Measurements from ENCODE around the gene RPTOR. TPM values are rescaled to one million over a fixed set of nuclear protein-coding genes. Genes with fewer than 3 reads are reported as not detected.
"Not testable (repeated sequence)": the region's sequence is repeated elsewhere in the genome, so short reads cannot be mapped to it uniquely, and the experiment has no call there.

RPTOR gene
- total RNA-seq, 2 donors from 2014 or later, result 62.0 to 228 TPM

DNA sequence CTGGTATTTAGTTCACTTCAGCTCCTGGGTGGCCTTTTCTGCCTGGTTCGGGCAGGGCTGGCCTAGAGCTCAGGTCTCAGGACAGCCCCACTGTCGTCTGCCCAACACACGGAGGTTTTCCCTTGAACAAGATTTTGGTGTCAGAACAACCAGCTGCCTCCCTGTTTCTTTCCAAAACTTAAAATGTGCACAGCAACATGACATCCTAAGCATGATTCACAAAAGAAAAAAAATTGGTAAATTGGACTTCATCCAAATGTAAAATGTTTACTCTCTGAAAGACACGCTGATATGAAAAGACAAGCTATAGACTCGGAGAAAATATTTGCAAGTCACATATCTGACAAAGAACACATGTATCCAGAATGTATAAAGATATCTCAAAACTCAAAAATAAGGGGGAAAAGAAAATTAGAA is 249.2 kb downstream of the RPTOR start:
- Mint-ChIP-seq H3K4me1 (peaks cover 53% of the 10 kb centered on the region), H3K27me3 (no peaks in the 10 kb centered on the region), H3K27ac (peak overlapping the region; percentile 95), H3K9me3 (no peaks in the 10 kb centered on the region), H3K36me3 (ENCODE audit: low read depth) (peaks cover 64% of the 10 kb centered on the region), H3K4me3 (peak overlapping the region; percentile 82)
- ATAC-seq (replicated peaks), result no peak

DNA sequence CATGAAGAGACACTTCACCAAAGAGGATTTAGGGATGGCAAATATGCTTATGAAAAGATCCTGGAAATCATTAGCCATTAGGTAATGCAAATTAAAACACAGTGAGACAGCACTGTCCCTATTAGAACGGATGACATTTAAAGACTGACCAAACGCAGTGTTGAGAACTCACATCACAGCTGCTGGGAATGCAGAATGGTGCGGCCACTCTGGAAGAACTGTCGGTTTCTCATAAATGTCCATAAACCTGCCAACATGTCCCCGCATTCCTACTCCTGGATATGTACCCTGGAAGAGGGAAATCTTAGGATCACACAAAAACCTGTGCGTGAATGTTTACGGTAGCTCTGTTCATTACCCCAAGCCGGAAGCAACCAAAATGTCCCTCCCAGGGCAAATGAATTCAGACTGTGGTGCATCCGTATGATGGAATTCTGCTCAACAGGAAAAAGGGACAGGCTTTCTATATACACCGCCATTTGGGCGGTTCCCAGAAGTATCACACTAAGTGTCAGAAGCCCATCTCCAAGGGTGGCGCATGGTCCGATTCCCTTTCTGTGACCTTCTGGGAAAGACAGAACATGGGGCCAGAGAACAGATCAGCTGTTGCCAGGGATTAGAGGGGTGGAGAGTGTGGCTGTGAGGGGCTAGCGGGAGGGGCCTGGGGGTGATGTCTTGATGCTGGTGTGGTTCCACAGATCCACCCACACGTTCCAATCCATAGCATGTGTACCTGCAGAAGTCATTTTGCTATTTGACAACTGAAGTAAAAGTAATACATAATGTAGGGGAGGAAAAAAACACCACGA is 249.8 kb downstream of the RPTOR start:
- Mint-ChIP-seq H3K27me3 (no peaks in the 10 kb centered on the region), H3K4me1 (peaks cover 47% of the 10 kb centered on the region), H3K9me3 (no peaks in the 10 kb centered on the region), H3K4me3 (peak overlapping the region; percentile 82), H3K27ac (peak overlapping the region; percentile 95), H3K36me3 (ENCODE audit: low read depth) (peaks cover 64% of the 10 kb centered on the region)
- no peak for ATAC-seq (replicated peaks)

DNA sequence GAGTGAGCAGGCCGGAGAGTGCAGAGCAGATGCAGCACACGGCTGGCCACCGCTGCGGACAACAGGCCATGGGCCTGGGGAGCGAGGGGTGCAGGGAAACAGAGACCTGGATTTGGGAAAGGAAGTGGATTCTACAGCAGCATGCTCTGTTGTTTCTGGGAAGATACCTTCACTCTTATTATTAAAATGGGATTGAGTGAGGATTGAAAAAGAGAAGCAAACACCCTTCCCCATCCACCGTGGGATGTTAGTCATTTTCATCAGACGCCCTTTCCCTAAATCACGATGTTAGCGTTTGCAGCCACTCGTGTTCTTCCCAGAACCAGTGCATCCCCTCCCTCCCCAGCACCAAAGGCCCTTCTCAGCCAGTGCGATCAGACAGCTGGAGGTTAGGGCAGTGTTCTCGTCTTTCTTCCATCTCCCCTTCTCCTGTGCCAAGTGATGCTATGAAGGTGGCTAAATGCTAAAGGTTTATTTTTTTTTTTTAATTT is 250.5 kb downstream of the RPTOR start:
- Mint-ChIP-seq H3K27me3 (no peaks in the 10 kb centered on the region), H3K27ac (peak overlapping the region; percentile 95), H3K4me1 (peaks cover 40% of the 10 kb centered on the region), H3K9me3 (no peaks in the 10 kb centered on the region), H3K36me3 (ENCODE audit: low read depth) (peaks cover 64% of the 10 kb centered on the region), H3K4me3 (peak overlapping the region; percentile 26)
- no peak for ATAC-seq (replicated peaks)

DNA sequence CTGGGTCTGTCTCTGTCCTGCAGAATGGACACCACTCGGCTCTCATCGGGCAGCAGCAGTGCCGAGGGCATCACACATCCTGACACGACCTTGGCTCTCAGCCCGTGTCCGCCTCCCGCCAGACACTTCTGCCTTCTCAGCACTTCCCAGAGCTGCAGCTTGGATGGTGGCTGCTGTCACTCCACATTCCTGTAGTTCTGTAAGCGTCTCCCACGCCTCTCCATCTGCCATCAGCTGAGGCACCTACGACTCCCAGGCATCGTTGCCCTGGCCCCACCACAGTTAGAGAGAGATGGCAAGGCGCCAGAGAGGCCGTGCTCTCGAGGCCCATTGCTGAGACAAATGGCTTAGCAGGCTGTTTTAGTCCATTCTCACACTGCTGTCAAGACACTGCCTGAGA is 251.1 kb downstream of the RPTOR start:
- Mint-ChIP-seq H3K4me1 (peaks cover 34% of the 10 kb centered on the region), H3K27ac (peak overlapping the region; percentile 87), H3K27me3 (no peaks in the 10 kb centered on the region), H3K4me3 (peak overlapping the region; percentile 71), H3K9me3 (no peaks in the 10 kb centered on the region), H3K36me3 (ENCODE audit: low read depth) (peaks cover 62% of the 10 kb centered on the region)
- ATAC-seq (replicated peaks), result no peak

DNA sequence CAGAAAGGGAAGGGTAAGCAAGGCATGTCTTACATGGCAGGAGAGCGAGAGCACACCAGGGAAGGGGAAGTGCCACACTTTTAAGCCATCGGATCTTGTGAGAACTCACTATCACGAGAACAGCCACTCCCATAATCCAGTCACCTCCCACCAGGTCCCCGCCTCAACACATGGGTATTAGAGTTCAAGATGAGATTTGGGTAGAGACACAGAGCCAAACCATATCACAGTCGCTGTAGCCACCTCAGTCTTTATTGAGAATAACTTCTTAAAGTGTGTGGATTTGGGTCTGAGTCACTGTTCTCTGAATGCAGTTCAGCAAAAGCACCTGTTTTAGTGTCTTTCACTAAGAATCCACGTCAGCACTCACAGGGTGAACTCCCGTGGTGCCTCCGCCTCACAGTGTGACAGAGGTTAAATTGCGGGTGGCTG is 251.8 kb downstream of the RPTOR start:
- H3K4me1 Mint-ChIP-seq, result peaks cover 27% of the 10 kb centered on the region
- peak overlapping the region; percentile 71 for H3K4me3 Mint-ChIP-seq
- H3K27me3 Mint-ChIP-seq, result no peaks in the 10 kb centered on the region
- H3K36me3 Mint-ChIP-seq (ENCODE audit: low read depth), result peaks cover 55% of the 10 kb centered on the region
- peak overlapping the region; percentile 87 for H3K27ac Mint-ChIP-seq
- peak; percentile 83 for ATAC-seq (replicated peaks)
- H3K9me3 Mint-ChIP-seq, result no peaks in the 10 kb centered on the region

DNA sequence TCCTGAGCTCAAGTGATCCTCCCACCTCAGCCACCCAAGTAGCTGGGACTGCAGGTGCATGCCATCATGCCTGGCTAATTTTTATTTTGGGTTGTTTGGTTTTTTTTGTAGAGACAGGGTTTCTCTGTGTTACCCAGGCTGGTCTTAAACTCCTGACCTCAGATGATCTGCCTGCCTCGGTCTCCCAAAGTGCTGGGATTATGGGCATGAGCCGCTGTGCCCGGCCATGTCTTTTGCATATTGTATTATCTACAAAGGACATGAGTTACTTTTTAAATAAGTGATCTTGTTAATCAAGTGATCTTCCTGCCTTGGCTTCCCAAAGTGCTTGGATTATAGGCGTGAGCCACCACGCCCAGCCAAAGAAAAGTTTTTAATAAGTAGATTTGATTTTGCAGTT is 252.6 kb downstream of the RPTOR start:
- not testable (repeated sequence) for H3K27me3 Mint-ChIP-seq; H3K9me3 Mint-ChIP-seq; ATAC-seq (replicated peaks); H3K4me3 Mint-ChIP-seq
- H3K4me1 Mint-ChIP-seq, result peaks cover 20% of the 10 kb centered on the region
- peak overlapping the region; percentile 22 for H3K27ac Mint-ChIP-seq
- H3K36me3 Mint-ChIP-seq (ENCODE audit: low read depth), result peaks cover 47% of the 10 kb centered on the region

DNA sequence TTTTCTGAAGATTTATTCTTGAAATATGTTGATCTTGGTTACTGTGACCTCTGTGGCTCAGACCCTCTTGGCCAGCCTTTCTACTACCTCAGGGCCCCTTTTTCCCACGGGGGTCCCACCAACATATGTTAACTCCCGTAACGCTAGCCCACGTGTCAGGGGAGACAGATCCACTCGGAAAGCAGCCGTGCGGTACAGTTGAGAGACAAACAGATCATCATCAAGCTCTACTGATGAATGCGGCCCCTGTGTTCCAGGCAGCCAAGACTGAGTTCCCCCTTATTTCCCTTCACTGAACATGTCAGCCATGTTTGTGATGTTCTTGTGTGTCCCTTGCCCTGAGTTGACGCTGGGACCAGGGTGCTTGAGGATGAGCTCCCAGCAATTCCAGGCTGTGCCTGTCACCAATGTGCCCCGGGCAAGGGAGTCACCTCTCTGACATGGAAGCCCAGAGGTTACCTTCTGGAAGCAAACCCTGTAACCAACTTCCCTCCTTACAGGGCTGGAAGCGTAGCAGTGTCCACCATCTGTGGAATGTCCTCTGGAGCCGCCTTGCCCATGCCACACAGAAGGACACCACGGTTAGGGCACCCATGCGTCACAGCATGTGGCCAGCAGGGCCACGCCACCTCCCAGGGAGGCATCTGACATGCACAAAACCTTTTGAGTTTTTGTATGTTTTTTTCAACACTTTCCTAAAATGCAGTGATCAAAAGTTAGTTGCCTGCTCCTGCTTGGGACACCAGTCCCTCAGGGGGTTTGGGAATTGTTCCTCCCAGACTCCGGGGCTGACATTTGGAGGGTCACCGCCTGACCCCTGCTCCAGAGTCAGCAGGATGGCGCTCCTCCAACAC is 253.3 kb downstream of the RPTOR start:
- H3K27ac Mint-ChIP-seq, result no peak overlapping the region
- no peak overlapping the region for H3K4me3 Mint-ChIP-seq
- ATAC-seq (replicated peaks), result no peak
- peaks cover 40% of the 10 kb centered on the region for H3K36me3 Mint-ChIP-seq (ENCODE audit: low read depth)
- H3K4me1 Mint-ChIP-seq, result peaks cover 16% of the 10 kb centered on the region
- no peaks in the 10 kb centered on the region for H3K9me3 Mint-ChIP-seq
- H3K27me3 Mint-ChIP-seq, result no peaks in the 10 kb centered on the region

DNA sequence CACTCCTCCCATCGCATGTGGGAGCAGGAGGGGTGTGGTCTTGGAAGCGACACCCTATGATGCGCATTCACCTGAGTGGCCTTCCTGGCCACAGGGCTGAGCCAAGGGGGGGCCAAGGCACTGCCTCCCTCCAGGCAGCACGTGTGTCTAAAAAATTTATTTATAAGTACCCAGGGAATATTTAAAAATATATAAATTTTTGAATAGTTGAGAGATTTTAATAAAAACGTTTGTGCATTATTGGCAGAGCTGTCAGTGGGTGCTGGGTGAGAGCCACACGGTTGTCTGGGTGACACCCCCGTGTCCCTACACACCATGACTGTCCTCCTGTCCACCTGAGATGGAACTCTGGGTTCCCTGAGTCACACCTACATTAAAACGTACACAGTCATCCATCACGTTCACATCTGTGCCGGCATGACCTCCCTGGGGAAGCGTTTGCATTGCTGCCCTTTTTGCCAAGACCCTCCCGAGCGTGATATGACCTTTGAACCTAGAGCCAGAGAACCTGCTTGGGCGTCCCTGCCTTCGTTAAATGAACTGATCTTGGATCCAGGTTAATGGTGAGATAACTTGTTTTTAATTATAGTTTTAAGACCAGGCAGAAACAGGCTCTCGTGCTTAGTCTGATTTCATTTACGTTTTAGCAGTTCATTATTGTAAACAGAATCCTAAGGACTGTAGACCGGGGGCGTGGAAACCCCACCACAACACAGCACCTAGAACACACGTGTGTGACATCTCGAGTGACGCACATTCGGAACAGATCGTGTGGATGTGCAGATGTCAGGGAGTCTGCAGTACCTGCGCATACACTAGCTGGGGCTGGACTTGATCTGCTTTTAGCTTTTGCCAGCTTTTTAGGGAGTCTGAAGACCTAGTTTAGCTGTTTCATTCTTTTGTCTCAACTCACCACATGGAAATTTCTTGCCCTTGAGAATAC is 254.2 kb downstream of the RPTOR start:
- no peak overlapping the region for H3K4me3 Mint-ChIP-seq
- peaks cover 16% of the 10 kb centered on the region for H3K4me1 Mint-ChIP-seq
- ATAC-seq (replicated peaks), result no peak
- no peak overlapping the region for H3K27ac Mint-ChIP-seq
- H3K9me3 Mint-ChIP-seq, result no peaks in the 10 kb centered on the region
- no peaks in the 10 kb centered on the region for H3K27me3 Mint-ChIP-seq
- peaks cover 32% of the 10 kb centered on the region for H3K36me3 Mint-ChIP-seq (ENCODE audit: low read depth)

DNA sequence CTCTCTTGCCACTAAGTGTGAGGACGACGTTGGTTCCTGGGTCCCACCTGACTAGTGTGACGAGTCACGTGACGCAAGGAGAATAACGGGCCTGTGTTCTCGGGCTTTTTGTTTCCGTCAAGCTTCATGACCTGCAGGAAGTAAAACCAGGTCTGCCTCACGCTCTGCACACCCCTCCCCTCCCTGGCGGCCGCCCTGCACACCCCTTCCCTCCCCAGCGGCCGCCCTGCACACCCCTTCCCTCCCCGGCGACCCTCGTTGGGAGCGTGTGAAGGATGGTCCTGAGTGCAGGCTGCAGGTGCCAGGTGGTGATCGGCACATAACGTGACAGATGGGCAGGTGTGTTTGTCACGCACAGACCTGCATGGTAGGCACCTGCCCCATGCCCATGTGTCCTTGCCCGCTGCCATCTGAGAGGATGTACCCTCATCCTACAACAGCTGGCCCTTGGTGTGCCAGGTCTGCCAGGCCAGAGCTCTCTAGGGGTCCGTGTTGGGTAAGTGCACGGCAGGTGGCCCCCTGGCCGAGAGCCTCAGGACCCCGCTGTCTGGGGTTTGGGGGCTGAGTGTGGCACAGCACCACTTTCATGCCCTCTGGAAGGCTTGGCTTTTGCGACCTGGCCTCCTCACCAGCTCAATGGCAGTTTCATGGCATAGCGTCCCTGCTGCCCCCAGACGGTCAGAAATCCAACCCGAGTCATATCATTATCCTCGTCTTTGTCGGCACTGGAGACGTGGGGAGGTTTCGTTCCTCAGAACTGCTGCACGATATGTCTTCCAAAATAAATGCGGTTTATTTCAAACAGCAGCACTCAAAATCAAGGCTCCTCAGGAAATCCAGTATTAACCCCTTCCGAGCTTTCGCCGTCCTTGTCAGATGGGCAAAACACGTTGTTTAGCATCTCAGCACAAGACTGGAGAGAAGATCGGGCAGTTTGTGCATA is 255.2 kb downstream of the RPTOR start:
- Mint-ChIP-seq H3K36me3 (ENCODE audit: low read depth) (peaks cover 24% of the 10 kb centered on the region), H3K27ac (no peak overlapping the region), H3K9me3 (no peaks in the 10 kb centered on the region), H3K27me3 (no peaks in the 10 kb centered on the region), H3K4me3 (no peak overlapping the region), H3K4me1 (peaks cover 10% of the 10 kb centered on the region)
- peak; percentile 10 for ATAC-seq (replicated peaks)

DNA sequence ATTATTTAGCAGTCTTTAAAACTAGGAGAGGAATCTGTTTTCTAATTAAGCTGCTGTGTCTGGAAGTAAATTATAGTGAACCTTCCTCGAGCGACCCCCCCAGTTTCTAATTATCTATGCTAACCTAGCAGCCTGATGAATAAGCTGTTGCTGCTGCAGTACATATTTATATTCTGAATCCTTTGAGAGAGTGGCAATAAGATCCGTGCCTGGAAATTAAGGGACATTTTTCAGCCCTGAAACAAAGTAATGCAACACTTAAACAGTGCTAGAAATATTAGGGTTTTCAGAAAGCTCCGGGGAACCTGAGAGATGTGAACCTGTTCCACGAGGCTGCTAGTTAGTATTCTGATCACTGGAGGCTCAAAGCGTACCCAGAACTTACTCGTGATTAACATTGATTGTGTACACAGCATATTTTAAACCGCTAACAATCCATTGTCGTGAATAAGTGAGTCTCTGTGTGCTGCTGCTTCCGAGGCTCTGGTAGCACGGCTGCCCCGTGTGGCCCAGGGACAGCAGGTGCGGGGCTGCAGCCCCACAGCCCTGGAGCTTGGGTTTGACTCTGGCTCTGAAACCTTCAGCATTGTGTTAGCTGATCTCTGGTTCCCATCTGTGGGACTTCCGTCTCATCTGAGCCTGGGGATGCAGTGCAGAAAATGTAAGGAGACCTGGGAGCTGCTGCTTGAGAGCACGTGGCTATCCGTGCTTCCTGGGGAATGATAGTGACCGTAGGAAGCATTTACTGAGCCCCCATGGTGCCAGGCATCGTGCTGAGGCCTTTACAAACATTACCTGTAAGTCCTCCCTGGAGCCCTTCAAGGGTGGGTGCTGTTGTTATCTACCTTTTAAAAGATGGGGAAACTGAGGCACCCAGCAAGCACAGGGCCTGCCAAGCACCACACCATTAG is 256.1 kb downstream of the RPTOR start:
- H3K27ac Mint-ChIP-seq, result no peak overlapping the region
- H3K36me3 Mint-ChIP-seq (ENCODE audit: low read depth), result peaks cover 19% of the 10 kb centered on the region
- ATAC-seq (replicated peaks), result no peak
- no peaks in the 10 kb centered on the region for H3K27me3 Mint-ChIP-seq
- peaks cover 10% of the 10 kb centered on the region for H3K4me1 Mint-ChIP-seq
- no peak overlapping the region for H3K4me3 Mint-ChIP-seq
- no peaks in the 10 kb centered on the region for H3K9me3 Mint-ChIP-seq

DNA sequence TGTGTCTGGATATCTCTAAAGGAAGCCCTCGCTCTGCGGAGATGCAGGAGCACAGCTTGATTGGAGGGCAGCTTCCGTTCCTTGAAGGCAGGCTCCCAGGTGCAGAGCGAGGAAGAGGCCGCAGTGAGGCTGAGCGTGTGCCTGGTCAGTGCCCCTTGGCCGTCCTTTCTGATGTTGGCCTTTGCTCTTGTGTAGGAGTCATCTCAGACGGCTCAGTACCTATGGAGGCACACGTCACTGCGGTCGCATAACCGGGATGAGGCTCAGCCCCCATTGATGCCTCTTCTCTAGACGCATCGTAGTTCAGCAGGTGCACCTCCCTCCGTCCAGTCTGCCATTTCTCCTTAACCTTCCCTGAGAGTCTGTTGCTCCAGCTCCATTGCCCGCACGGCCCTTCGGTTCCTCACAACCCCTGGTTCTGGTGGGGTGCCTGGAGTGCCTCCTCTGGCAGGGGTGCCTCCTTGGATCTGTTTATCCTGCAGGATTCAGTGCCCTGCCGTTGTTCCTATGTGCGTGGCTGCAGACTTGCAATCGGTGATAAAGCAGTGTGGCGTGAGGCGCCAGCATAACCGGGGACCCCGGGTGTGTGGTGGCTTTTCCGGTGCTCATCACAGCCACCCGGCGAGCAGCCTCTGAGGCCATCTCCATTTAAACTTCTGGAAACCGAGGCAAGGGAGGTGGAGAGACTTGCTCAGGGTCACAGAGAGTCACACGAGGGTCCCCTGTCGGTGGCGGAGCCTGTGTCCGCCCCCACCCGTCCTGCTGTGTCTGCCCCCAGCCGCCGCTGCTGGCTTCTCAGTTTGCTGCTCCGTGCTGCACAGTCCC is 258.2 kb downstream of the RPTOR start:
- Mint-ChIP-seq H3K4me1 (no peaks in the 10 kb centered on the region), H3K4me3 (no peak overlapping the region), H3K9me3 (peaks cover 11% of the 10 kb centered on the region), H3K27me3 (no peaks in the 10 kb centered on the region), H3K36me3 (ENCODE audit: low read depth) (peaks cover 23% of the 10 kb centered on the region), H3K27ac (no peak overlapping the region)
- ATAC-seq (replicated peaks), result no peak

All from activated T-helper 17 cell treated with anti-CD3 and anti-CD28 coated beads, Interleukin-2, amount 50 U/mL, for 72 hours (primary cell).